Suppressor macrophage treated with lipopolysaccharide for 1 hour (primary cell): Measurements from ENCODE around the gene ZNF584.
A peak's percentile ranks its signal among the peaks of the same experiment; 100 is the strongest.

ENCODE experiments used
- DNase-seq, 3 donors: peaks; one replicate each; pipeline ENCODE4 v3.0.0-alpha.2; 2020 to 2022

Gene ZNF584

DNA sequence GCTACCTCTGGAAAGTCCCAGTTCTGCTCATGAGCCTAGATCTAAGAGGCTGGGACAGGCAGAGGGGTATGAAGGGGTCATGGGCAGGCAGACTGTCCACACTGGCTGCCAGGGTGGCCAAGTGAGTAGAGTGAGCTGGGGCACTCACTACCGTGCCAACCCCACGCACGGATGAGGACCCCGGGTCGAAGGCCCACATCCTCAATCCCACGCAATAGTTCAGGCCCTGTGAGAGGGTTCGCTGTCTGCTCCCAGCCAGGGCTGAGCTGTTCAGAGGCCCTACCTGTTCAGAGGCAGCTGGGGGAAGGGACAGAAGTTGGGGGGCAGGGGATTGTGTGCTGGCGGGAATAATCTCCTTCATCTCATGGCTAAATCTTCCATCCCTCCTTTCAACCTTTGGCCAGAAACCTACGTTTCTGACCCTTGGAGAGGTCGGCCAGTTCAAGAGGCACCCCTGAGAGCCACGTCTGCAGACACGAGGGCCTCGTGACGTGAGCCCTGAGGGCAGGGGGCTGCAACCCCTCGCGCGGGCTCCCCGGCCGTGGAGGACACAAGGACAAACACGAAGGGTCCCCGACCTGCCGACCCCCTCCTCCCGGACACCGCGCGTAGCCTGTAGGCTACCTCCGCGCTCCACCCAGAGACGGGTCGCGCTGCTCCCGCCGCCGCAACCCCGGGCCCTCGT is 22.4 kb upstream of the ZNF584 start:
- no peak for DNase-seq

DNA sequence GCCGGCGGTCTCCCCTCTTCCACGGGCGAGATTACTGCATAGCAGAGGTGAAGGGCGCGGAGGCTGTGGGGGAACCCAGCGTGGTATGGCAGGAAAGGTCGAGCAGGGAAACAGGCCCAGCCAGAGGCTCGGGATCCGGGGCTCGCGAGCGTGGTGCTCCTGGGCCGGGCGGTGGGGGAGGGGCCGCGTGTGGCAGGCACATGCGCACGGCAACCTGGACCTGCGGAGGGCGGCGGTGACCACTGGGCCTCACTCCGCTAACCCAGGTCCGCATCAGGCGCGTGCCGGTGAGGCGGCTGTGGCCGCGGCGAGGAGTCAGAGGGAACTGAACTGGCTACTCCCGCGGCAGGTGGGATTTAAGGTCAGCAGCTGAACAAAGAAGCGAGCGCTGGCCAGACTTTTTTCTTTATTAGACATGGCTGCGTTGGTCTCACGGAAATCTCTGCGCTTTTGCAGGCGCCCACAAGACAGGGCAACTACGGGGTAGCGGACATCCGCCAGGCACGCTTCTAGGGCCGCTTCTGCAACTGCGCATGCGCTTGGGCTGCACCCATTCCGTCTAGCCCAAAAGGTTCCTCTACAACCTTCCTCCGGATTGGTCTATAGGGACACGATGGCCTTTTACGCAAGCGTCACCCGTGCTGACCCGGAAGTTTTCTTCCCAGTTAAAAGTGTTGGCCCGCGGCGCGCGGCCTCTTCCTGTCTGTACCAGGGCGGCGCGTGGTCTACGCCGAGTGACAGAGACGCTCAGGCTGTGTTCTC is 21.7 kb upstream of the ZNF584 start, which contains the start of gene RPS5:
RPS5 (plus strand) TSS at position 694 of the 762 bp plus-strand sequence. CDS start 869 bp downstream, outside the sequence.
- DNase-seq, result peak; percentile 97 to 100 (median 99)

DNA sequence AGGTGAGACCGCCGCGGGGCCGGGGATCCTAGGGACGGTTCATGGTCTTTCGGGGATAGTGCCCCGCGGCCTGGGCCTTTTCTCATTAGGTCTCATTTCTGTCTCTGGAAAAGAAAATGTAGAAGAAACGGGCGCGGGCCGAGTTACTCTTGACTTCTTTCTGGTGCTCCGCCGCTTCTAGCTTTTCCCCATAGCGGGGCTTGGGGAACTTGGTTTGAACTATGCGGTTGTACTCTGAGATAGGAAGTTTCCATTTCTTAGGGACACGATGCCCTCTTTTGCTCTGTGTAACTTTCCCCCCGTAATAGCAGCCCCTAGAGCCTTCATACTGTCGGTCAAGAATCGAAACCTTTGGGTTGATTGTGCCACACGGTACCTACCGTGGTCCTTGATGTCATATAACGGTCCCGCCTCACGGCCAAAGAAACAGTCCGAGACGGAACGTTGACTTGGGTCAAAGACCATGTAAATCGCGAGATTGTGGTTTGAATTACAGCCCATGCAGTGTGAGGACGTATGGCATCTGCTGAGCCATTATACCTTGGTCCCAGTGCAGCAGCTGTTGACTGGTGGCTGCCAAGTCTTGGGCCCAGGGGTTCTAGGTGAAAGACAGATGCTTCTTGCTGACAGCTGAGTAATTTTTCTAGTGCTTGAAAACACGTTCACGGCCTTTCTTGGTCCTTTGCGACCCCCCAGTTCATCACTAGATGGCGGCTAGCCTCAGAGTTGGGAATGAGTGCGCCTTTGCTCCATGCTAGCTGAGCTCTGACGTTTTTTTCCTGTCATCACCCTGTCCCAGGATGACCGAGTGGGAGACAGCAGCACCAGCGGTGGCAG is 20.9 kb upstream of the ZNF584 start:
- DNase-seq, result peak in 1 of 3 donors; percentile 15

GRCh38 chr19:58388175-58388526 is 20.3 kb upstream of the ZNF584 start:
- DNase-seq, result no peak

- DNase-seq, result peak in 1 of 3 donors; percentile 17
Observed at GRCh38 chr19:58392945-58393724, 15.3 kb upstream of the ZNF584 start.

GRCh38 chr19:58393725-58394033 is 14.8 kb upstream of the ZNF584 start:
- DNase-seq, result no peak

DNA sequence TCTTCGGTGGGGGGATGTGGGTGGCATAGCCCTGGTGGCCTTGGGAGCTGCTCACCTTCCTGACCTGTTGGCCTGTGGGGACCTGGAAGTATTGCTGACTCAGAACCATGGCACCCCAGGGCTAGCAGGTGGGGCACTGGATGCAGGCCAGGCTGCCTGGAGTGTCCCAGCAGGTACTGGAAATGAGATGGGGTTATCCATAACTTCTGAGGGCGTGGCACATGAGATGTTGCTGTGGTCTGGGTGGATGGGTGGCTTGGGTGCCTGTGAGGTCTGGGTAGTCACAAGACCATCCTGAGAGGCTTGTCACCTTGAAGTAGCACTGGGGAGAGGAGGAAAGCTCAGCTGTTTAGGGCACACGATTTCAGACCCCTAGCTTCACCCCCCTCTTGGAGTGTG is 13.6 kb upstream of the ZNF584 start:
- peak in 1 of 3 donors; percentile 10 for DNase-seq

DNA sequence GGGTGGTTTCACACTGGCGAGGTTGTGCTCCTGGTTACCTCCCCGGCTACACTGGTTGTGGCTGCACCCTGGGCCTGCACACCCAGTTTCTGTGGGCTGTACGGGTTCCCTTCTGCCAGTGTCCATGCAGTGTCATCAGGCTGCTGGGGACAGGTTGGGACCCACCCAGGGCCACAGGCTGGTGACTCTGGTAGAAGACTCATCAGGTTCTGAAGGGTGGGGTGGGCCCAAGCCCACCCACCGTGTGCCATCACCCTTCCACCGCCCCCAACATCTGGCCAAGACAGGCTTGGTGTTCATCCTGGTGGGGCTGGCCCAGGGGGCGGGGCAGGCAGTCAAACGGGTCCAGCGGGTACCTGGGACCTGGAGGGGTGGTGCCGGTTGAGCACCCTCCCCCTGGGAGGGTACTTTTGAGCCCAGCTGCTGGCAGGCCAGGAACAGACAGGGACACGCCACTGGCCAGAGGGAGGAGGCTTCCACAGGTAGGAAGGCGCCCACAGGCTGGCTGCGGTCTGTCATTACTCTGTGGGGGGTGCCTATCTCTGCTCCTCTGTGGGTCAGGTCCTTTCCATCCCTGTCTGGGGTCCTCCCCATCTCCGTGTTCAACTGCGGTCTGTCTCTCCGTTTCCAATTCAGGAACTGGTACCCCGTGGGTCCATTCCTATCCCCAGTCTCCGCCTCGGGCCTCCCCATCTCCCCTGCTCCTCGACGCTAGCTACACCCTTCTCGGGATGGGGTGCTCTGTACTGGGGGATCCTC is 13.1 kb upstream of the ZNF584 start, which contains the start of gene RNF225:
RNF225 (plus strand) TSS at position 437 of the 759 bp plus-strand sequence. CDS start 434 bp downstream, outside the sequence.
- peak in 1 of 3 donors; percentile 6 for DNase-seq

DNA sequence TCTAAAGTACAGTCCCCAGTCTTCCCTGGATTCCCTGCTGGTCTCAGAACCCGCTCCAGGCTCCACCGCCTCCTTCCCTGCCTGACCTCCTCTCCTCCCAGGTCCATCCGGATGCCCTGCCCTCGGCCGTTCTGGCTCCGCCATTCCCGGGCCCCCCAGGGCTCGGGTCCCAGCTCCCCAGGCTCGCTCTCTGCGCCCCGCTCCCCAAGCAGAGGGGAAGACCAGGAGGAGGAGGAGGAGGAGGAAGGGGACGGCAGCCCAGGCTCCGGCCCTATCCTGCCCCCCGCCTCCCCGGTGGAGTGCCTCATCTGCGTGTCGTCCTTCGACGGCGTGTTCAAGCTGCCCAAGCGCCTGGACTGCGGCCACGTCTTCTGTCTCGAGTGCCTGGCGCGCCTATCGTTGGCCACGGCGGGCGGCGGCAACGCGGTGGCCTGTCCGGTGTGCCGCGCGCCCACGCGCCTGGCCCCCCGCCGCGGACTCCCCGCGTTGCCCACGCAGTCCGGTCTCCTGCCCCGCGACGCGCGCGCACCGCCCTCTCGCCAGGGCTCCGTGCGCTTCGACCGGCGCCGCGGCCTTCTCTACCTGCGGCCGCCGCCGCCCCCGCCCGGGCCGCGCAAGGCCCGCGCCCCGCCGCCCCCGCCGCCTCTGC is 12.3 kb upstream of the ZNF584 start:
- peak in 2 of 3 donors; percentile 22 to 31 for DNase-seq

- peak in 1 of 3 donors; percentile 18 for DNase-seq
Observed at GRCh38 chr19:58396691-58397532, 11.5 kb upstream of the ZNF584 start.

DNA sequence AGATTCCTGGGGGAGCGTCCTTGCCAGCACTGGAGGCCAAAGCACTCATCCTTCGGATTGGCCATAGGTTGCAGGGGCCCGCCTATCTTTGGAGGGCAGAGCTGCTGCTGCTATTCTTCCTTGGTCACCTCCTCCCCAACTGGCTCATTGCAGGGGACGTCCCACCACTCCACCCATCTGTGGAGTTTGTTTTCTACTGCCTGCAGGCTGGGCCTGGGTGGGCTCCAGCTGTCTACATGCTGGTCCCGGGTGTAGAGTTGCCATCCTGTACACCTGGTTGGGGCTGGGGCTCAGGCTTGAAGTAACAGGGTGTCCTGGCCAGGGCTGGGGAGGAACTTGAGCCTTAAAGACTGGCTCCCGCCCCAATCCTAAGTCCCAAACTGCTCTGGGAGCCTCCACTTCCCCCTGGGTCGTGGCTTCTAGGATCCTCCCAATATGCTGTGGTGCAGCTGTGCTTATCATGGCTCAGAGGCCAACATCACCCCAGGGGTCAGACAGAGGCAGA is 10.9 kb upstream of the ZNF584 start:
- DNase-seq, result peak in 1 of 3 donors; percentile 15

GRCh38 chr19:58398087-58398486 is 10.4 kb upstream of the ZNF584 start:
- peak in 1 of 3 donors; percentile 8 for DNase-seq

- peak in 1 of 3 donors; percentile 9 for DNase-seq
Observed at GRCh38 chr19:58398545-58398944, 9.9 kb upstream of the ZNF584 start.

DNA sequence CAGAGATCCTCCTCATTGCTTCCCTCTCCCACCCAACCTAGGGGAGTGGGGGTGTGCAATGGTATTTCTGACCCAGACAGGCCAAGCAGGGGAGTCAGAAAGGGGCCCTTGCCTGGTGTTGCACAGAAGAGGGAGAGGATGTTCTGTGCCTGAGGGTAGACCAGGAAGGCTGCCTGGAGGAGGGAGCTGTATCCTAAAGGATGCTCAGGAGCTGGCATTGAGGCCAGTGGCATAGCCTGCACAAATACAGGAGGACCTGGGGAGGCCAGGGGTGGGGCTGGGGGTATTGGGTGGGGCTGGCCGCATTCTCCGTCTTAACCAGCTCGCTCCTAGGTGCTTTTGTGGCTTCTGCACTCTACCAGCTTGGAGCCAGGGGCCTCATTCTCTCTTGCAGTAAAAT is 8.5 kb upstream of the ZNF584 start:
- DNase-seq, result no peak

DNA sequence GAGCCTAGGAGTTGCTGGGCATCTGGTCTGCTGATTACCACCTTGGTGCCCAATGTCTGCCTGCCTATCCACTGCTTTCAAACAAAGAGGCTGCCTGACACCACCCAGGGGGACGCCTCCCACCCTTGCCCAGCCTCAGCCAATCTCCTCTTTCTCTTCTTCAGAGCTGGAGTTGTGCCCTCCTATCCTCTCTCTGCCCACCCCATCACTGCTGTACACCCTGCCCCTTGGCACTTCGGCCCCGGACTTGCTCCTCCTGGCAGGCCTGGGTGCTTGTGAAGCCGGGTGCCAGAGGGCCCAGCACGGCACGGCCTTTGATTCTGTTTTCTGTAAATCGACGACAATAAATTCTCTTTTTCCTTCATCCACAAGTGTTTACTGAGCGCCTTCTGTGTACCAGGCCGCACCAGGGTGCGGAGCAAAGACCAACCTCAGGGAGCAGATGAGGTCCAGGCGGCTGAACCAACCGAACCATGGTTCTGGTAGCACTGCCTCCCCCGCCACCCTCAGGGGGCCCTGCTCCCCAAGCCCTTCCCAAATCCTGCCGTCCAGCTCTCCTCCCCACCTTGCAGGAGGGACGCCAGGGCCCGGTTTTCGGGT is 8.0 kb upstream of the ZNF584 start:
- peak in 1 of 3 donors; percentile 16 for DNase-seq

DNA sequence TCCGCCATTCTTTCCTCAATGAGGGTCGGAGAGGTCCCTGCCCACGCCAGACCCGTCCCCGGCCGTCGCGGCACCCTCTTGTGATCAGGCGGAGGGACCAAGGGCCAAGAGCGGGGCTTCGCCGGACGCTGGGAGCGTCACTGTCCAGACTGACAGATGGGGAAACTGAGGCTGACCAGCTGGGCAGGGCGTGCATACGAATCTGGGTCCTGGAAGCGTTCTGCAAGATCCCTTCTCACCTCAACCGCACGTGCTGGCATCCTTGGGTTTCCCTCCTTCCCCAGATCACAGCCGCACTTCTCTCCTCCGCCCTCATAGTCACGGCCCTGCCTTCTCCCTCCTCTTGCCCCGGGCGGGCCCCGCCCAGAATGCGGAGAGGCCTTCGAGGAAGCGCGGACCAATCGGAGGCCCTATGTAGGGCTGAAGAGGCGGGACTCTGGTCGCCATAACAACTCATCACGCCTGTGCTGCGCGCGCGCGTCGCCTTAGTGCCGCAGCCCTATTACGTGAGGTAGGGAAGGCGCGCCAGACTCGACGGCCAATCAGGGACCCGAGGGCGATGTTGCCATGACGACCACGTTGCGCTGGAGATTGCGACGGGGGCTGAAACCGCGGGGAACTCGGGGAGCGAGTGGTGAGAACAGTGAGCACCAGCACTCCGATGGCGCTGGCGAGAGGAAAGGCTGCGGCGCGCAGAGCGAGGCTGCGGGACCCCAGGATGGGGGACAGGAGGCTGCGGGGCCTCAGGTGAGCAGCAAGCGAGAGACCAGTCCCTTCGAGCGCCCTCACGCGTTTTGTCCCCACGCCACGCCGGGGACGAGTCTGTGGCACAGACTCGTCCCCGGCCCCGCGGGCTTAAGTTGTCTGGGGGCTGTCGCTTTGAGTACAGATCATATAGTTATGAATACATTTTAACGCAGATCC is 7.3 kb upstream of the ZNF584 start:
- peak; percentile 100 for DNase-seq

- no peak for DNase-seq
Observed at GRCh38 chr19:58401840-58402421, 6.5 kb upstream of the ZNF584 start.

DNA sequence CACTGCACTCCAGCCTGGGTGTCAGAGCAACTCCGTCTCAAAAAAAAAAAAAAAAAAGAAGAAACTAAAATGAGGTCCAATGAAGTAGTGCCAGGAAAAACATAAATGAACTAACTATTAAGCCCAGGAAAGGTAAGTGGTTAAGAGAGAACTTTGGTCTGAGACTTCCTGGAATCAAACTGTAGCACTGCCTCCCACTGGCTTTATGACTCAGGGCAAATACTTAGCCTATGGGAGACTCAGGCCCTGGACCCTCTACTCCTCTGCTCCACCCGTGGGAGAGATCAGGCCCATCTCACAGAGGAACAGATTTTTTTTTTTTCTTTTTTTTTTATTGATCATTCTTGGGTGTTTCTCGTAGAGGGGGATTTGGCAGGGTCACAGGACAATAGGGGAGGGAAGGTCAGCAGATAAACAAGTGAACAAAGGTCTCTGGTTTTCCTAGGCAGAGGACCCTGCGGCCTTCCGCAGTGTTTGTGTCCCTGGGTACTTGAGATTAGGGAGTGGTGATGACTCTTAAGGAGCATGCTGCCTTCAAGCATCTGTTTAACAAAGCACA is 4.5 kb upstream of the ZNF584 start:
- peak in 1 of 3 donors; percentile 28 for DNase-seq
